Kidney epithelial cell (primary cell): ENCODE results near the gene MCC. TPM values are rescaled to one million over a fixed set of nuclear protein-coding genes. Genes with fewer than 3 reads are reported as not detected.

ENCODE experiments used
- DNase-seq: peaks from one replicate; pipeline ENCODE4 v3.0.0-alpha.2; 2010; ENCODE audit warnings: low read depth
- H3K27me3 ChIP-seq: 2 replicates; pipeline ENCODE4 v1.6.0; 2011; ENCODE audit warnings: low read length; ENCODE audit not compliant: control insufficient read depth, insufficient read depth
- H3K36me3 ChIP-seq: 2 replicates; pipeline ENCODE4 v1.5.1; 2011; ENCODE audit warnings: low read length; ENCODE audit not compliant: control insufficient read depth, insufficient read depth
- H3K4me3 ChIP-seq: 2 replicates; pipeline ENCODE4 v1.5.1; 2011; ENCODE audit warnings: low read depth, mild to moderate bottlenecking, control low read depth, low read length
- CTCF ChIP-seq: IDR thresholded peaks from 2 replicates; pipeline ENCODE4 v1.5.1; 2011; ENCODE audit warnings: mild to moderate bottlenecking, moderate library complexity, low read length, control low read depth, inconsistent platforms; ENCODE audit not compliant: insufficient read depth, poor library complexity, severe bottlenecking
- total RNA-seq: library from RNA; depleted of rRNA; stranded (reverse); fragments of >200 nt; gene quantifications from 2 replicates; pipeline ENCODE4 v1.2.3, GENCODE V29; 2015

The MCC gene
- total RNA-seq, 1 donor from 2014 or later, result 16.7 TPM

GRCh38 chr5:113361701-113362100 lies 126.6 kb downstream of the MCC start:
- TF ChIP-seq CTCF, result no peak
- Histone ChIP-seq H3K36me3 (no peaks in the 10 kb centered on the region), H3K27me3 (no peaks in the 10 kb centered on the region), H3K4me3 (no peak overlapping the region)
- no peak for DNase-seq

GRCh38 chr5:113359419-113359818 lies 128.8 kb downstream of the MCC start:
- Histone ChIP-seq H3K4me3 (no peak overlapping the region), H3K36me3 (no peaks in the 10 kb centered on the region), H3K27me3 (no peaks in the 10 kb centered on the region)
- no peak for DNase-seq
- no peak for TF ChIP-seq CTCF

GRCh38 chr5:113358696-113359095 lies 129.6 kb downstream of the MCC start:
- TF ChIP-seq CTCF, result no peak
- no peak for DNase-seq
- Histone ChIP-seq H3K36me3 (no peaks in the 10 kb centered on the region), H3K4me3 (no peak overlapping the region), H3K27me3 (no peaks in the 10 kb centered on the region)

GRCh38 chr5:113357696-113358476 lies 130.4 kb downstream of the MCC start:
- Histone ChIP-seq H3K36me3 (no peaks in the 10 kb centered on the region), H3K27me3 (no peaks in the 10 kb centered on the region), H3K4me3 (no peak overlapping the region)
- TF ChIP-seq CTCF, result no peak
- DNase-seq, result no peak

GRCh38 chr5:113356487-113356886 lies 131.8 kb downstream of the MCC start:
- Histone ChIP-seq H3K4me3 (no peak overlapping the region), H3K27me3 (no peaks in the 10 kb centered on the region), H3K36me3 (no peaks in the 10 kb centered on the region)
- TF ChIP-seq CTCF, result no peak
- no peak for DNase-seq

GRCh38 chr5:113354055-113354454 lies 134.2 kb downstream of the MCC start:
- TF ChIP-seq CTCF, result no peak
- DNase-seq, result peak; percentile 55
- Histone ChIP-seq H3K4me3 (no peak overlapping the region), H3K36me3 (no peaks in the 10 kb centered on the region), H3K27me3 (no peaks in the 10 kb centered on the region)
